Endothelial cell of umbilical vein (primary cell): ENCODE results near the gene SKOR1.

Experiments
- CTCF ChIP-seq, 2 donors: IDR thresholded peaks; 1 replicate in 1 of 2; 2 replicates in 1 of 2; pipeline ENCODE4 v1.5.1; 2011; ENCODE audit warnings: low read length in 2 of 2, mild to moderate bottlenecking in 2 of 2, moderate library complexity in 2 of 2, control low read depth in 1 of 2, inconsistent platforms in 1 of 2, low read depth in 1 of 2; ENCODE audit not compliant: insufficient read depth in 1 of 2; ENCODE audit errors: extremely low read depth in 1 of 2
- EZH2 ChIP-seq: IDR thresholded peaks from 2 replicates; pipeline ENCODE4 v1.6.1; 2012; ENCODE audit warnings: borderline replicate concordance, low read depth, mild to moderate bottlenecking, moderate library complexity, low read length, inconsistent platforms; ENCODE audit not compliant: severe bottlenecking
- MAX ChIP-seq: IDR thresholded peaks from 2 replicates; pipeline ENCODE4 v1.6.1; 2011; ENCODE audit not compliant: insufficient read depth, insufficient read length
- POLR2A ChIP-seq: IDR thresholded peaks from 2 replicates; pipeline ENCODE4 v1.6.1; 2012; ENCODE audit warnings: low read depth, mild to moderate bottlenecking, control low read depth, low read length
- POLR2AphosphoS5 ChIP-seq: IDR thresholded peaks from 2 replicates; pipeline ENCODE4 v1.6.1; 2012; ENCODE audit warnings: low read depth, mild to moderate bottlenecking, control low read depth, low read length, moderate library complexity; ENCODE audit not compliant: insufficient read depth

GRCh38 chr15:67809441-67809840 lies 15.9 kb upstream of the SKOR1 start:
- TF ChIP-seq MAX: no peak
- TF ChIP-seq CTCF (IDR thresholded peaks at IDR 0.05; ENCODE audit: extremely low read depth in 1 of 2, insufficient read depth in 1 of 2, low read depth in 1 of 2, low read length in 2 of 2): no peak
- TF ChIP-seq POLR2A: no peak
- TF ChIP-seq POLR2AphosphoS5: no peak
- no peak for TF ChIP-seq EZH2
